Stimulated activated CD8-positive, alpha-beta memory T cell treated with anti-CD3 and anti-CD28 coated beads, Interleukin-12 subunit alpha, Interleukin-12 subunit beta, amount 100 ng/mL, for 4 hours (primary cell): Measurements from ENCODE around the gene TTC7B.

Source experiments
- DNase-seq: peaks from one replicate; pipeline ENCODE4 v3.0.0-alpha.2; 2020; ENCODE audit warnings: low read depth

TTC7B gene

GRCh38 chr14:90523961-90524875 lies 292.0 kb downstream of the TTC7B start:
- no peak for DNase-seq

GRCh38 chr14:90523544-90523943 lies 292.7 kb downstream of the TTC7B start:
- no peak for DNase-seq

GRCh38 chr14:90522571-90523191 lies 293.5 kb downstream of the TTC7B start:
- no peak for DNase-seq

DNA sequence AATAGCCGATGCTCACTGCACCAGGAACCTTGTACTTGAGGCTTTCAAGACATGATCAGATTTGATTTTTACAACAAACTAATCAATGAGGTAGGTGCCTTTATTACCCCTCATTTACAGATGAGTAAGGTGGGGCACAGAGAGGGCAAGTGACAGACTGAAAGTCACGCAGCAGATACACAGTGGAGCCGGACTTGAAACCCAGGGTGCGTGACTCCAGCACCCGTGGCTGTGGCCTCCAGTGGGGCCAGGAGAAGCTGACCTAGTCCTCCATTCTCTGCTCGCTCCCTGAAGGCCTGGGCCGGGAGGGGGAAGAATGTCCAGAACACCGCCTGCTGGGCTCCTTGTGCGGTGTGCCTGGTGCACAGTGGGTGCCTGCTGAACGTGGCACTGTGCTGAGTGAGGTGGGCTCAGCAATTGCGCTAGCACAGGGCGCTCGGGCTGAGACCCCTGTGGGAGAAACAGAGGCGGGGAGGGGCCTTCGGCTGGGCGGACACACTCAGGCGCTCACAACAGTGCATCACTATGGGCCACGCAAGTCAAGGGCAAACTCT lies 294.2 kb downstream of the TTC7B start:
- no peak for DNase-seq

- no peak for DNase-seq
Measured at GRCh38 chr14:90521084-90521929, 294.9 kb downstream of the TTC7B start.

GRCh38 chr14:90520326-90520725 lies 295.9 kb downstream of the TTC7B start:
- no peak for DNase-seq

DNA sequence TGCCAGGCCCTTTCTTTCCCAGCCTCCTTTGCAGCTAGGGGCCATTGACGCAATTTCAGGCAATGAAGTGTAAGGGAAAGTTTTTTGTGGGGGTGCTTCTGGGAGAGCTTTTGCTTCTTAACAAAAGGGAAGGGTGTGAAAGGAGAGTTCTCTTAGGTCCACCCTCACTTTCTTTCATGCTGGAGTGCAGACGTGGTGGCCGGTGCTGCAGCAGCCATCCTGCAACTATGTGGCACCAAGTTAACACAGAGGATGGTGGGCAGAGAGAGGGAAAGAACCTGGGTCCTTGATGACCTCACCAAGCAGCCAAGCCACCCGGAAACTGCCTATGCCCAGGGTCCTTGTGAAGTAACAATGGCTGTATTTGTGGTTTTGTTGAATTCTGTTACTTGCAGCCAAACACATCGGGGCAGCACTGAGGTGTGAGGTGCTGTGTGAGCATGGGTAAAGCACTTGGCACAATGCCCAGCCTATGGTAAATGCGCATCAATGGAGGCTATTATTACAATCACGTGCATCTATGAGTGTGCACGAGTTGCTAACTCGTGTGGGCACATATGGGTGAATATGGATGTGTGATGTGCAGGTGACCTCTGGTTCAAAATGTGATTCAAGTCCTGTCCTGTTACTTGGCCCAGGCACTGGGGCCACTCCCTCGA lies 296.8 kb downstream of the TTC7B start:
- DNase-seq: no peak

GRCh38 chr14:90518941-90519256 lies 297.3 kb downstream of the TTC7B start:
- peak; percentile 4 for DNase-seq

DNA sequence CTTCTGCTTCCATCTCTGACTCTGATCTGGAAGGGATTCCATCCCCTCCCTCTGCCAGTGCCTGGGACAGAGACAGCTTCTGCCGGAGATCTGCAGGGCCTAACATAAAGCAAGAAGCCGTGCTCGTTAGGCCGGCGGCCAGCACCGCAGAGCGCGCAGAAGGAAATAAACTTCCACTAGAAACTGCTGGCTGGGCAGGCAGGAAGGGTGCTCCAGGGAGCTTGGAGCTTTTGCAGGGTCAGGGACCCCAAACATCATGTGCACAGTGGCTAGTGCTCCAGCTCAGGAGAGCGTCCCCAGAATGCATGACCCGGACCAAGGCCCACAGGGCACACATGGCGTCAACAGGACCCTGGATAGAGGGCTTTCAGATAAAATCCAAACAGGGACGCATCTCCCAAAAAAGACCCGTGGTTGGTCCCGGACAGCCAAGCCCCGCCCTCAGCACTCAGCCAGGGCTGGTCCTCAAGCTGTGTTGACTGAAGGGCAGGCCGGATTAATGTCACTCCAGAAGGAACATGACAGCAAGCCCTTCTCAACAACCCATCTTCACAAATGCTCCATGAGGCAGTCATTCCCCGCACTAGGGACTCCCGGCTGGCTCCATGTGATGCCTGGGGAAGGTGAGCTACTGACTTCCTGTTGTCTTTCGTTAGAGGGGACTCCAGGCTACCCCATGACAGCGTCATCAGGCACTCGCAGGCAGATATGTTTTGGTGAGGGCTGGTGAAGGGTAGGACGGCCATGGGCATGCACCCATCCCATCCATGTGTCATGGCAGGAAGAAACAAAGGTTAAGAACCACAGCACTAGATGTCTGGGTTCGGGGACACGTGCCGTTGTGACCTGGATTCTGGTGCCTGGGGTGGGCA lies 297.9 kb downstream of the TTC7B start:
- DNase-seq: no peak

DNA sequence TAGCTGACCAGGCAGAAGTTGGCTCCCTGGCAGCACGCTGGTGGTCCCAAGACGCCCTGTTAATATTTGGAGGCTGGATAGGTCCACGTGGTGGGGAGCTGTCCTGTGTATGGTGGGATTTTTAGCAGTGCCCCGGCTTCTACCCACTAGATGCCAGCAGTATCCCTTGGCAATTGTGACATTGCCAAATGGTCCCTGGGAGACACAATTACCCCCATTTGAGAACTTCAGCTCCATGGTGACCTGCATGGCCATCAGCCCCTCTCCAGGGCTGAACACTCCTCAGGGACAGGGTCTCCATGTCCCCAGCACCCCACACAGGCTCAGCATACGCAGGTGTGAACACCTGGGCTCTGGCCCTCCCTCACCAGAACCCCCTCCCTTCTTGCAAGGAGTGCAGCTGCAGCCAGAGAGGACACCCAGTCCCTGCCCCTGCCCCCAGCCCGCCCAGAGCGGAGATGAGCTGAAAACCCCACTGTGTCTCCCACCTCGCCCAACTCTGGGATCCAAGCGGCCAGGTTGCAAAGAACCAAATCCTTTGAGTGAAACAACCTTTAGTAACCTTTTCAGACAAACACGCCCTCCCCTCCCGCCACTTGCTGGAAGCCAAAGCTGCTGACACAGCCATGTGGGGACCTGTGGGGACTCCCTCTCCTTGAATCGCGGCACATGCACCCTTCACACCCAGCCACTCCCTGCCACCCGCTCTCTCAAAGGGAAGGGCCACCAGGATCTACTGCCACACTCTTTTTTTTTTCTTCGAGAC lies 299.0 kb downstream of the TTC7B start:
- no peak for DNase-seq

DNA sequence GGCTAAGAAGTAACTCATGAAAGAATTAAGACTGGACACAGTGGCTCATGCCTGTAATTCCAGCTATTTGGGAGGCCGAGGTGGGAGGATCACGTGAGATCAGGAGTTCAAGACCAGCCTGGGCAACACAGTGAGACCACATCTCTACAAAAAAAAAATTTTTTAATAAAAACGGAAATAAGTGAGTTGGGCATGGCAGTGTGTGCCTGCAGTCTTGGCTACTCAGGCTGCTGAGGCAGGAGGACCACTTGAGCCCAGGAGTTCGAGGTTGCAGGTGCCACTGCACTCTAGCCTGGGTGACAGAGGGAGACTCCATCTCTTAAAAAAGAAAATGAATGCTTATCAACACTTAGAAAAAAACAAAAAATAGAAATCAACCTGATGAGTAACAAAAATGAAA lies 301.7 kb downstream of the TTC7B start:
- DNase-seq: no peak

DNA sequence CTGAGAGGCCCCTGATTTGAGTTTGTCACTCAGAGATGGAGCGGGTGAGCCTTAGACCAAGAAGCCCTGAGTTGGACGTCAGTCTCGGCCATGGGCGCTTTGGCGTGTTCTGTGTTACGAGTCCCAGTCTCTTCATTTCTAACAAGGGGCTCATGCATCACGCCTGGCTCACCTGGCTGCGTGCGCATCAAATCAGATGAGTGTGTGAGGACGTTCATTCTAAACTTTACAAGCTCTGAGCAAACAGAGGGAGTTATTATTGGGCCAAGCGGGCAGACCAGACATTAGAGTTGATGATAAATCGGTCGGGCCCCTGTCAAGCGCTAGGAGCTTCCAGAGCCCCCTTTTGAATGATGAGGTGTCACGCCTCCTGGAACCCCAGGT lies 302.2 kb downstream of the TTC7B start:
- DNase-seq: no peak

DNA sequence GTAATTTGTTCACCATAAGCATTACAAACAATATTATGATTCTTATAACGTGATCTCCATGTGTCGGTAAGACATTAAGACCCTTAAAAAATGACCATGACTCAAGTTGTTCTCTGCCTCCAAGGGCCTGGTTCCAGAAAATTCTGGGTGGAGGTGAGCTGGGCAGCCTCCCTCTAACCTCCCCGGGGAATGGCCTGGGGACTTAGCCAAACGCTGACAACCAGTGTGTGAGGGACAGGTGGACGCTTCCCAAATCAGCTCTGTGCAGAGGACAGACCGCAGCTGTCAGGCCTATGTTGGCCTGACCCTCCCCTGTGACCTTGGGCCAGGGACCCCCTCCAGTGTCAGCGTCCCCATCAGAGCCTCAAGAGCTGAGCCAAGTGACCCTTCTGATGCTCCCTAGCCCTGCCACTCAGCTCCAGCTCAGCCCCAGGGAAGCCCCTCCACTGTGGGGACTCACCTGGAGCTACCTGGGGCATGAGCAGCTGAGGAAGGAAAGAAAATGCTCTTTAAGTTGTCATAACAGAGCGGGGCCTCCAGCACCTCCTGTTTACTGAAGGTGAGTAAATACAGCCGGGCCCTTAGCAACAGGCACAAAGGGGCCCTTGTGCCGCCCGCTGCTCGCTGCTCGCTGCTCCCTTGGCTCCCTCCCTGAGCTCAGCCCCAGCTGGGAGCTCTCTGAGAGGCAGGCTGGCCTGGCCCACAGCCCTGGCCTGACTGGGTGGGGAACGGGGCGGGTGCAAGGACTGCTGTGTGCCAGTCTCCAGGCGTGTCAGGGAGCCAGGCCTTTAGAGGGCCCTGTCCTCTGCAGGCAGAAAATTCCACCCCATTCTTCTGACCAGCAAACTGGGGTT lies 302.8 kb downstream of the TTC7B start:
- DNase-seq: no peak

DNA sequence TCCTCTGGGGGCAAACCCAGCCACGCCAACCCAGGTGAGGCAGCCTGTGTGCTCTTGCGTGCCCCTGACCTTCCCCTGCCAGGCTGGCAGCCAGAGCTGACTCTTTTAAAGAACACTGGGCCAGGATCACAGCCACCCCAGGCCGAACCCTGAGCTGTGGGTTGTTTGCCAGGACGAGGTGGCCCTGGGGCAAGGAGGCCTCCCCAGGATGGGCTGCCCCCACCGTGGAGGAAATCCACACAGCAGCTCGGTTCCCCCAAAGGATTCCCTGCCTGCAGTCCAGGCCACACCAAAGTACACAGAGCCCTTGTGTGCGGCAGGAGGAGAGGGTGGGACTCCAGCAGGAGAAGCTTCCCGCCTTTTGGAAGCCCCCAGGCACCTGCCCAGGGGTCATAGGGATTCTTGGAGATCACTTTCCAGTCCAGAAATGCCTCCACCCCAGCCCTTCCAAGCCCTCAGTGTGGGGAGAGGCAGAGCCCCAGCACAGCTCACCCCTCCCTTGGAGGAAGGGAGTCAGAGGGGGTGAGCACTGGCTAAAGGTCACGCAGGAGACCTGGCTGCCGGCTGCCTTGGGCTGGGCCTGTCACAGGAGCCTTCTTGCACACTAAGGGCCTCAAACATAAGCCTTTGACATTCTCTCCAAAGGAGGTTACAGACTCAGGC lies 303.8 kb downstream of the TTC7B start:
- no peak for DNase-seq

DNA sequence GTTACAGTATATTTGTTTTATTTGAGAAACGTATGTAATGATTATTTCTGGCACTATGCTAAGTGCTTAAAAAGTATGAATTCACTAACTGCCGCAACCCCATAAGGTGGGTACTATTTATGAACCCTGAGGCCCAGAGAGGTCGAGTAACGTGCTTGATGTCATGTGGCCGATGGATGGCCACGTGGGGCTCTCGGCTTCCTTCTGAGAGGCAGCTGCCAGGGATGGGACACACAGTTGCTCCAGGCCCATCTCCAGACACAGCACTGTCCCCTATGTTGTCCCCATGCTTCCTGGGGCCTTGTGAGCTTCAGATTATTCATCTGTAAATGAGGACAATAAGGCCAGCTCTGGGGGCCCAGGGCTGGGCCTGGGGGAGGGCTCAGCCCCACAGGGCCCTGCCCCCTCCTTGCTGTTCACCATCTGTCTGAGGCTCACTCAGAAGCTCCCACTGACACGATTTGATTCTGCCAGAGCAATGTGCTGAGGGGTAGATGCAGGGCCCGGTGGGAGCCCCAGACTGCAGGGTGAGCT lies 304.4 kb downstream of the TTC7B start:
- no peak for DNase-seq

- DNase-seq: no peak
Measured at GRCh38 chr14:90511252-90511651, 305.0 kb downstream of the TTC7B start.

DNA sequence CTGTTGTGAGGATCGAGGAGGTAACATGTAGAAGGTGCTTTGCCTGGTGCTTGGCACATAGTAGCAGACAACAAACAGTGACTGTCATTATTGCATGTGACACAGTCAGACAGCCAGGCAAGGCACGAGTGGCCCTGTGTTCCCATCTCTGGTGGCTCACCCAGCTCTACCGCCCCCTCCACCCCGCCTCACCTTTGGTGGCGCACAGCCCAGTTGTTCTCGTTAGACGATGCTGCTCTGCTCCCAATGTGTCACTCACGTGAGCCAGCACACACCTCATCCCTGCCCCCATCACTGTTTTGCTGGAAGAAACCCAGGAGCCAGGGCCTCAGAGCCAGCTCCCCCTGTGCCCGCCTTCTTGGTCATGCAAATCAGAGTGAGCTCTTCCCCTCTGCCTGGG lies 306.1 kb downstream of the TTC7B start:
- DNase-seq: no peak

DNA sequence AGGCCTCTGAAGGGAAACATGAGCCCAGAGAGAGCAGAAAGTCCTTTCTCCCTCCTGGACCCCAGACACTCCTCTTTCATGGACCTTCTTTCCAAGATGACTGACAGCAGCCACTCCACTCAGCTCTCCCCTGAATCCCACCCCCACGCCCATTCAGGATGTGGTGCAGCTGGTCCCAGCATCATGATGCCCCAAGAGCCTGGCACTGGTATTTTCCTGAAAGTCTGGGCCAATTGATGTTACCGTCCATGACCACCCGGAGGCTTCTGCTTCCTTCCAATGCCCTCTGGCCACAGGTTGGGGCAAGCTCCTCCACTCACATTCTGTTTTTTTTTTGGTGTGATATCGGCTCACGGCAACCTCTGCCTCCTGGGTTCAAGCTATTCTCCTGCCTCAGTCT lies 306.8 kb downstream of the TTC7B start:
- DNase-seq: no peak
